ENCODE results near the gene VANGL2.

DNA sequence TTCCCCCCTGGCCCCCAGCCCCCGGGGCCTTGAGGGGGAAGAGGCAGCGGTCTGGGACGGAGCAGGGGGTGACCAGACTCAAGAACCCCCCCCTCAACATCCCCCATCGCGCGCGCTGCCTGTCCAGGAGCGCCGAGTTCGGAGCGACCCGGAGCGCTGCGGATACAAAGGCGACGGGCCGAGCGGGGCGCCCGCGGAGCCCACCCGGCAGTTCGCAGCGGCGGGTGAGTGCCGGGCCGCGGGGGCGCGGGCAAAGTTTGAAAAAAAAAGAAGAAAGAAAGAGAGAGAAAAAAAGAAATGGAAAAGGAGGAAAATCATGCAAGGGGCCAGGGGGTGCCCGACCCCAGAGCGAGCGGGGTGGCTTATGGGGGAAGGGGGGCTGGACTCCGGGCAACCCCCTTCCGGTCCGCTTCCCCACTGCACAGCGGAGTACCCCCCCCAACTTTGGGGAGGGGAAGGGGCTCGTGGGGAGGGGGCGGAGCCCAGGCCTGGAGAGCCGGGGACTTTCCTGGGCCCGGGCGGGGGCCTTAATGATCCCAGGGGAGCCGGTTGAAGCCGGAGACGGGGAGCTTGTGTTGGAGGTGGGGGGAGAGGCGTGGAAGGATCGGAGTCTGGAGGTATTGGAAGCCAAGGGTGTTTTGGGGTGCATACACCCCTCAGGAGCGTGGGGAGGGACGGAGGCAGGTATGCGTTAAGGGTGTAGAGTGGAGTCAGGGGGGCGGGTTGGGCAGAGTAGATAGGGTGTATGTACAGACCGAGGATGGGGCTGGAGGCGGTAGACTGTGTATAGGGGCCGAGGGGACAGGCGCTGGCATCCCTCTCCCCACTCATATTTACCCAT lies 502 bp downstream of the VANGL2 start:
- TF ChIP-seq GATA3 (IDR thresholded peaks at IDR 0.05; ENCODE audit: borderline replicate concordance) = no peak
- TF ChIP-seq EP300 (IDR thresholded peaks at IDR 0.05) = no peak
- TF ChIP-seq, protein P1, sequence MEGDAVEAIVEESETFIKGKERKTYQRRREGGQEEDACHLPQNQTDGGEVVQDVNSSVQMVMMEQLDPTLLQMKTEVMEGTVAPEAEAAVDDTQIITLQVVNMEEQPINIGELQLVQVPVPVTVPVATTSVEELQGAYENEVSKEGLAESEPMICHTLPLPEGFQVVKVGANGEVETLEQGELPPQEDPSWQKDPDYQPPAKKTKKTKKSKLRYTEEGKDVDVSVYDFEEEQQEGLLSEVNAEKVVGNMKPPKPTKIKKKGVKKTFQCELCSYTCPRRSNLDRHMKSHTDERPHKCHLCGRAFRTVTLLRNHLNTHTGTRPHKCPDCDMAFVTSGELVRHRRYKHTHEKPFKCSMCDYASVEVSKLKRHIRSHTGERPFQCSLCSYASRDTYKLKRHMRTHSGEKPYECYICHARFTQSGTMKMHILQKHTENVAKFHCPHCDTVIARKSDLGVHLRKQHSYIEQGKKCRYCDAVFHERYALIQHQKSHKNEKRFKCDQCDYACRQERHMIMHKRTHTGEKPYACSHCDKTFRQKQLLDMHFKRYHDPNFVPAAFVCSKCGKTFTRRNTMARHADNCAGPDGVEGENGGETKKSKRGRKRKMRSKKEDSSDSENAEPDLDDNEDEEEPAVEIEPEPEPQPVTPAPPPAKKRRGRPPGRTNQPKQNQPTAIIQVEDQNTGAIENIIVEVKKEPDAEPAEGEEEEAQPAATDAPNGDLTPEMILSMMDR (IDR thresholded peaks at IDR 0.05) = no peak

Data from A549 (cell line).